22Rv1 (cell line): ENCODE results near the gene KLK1.

Experiments
- ZFX ChIP-seq: fragments of 450-650 bp; IDR thresholded peaks from 2 replicates; pipeline ENCODE4 v1.6.1; 2017; ENCODE audit warnings: antibody characterized with exemption, borderline replicate concordance
- TF ChIP-seq, protein P1 (sequence below): fragments of 450-650 bp; IDR thresholded peaks from 2 replicates; pipeline ENCODE4 v1.5.1; 2017; ENCODE audit warnings: mild to moderate bottlenecking

DNA sequence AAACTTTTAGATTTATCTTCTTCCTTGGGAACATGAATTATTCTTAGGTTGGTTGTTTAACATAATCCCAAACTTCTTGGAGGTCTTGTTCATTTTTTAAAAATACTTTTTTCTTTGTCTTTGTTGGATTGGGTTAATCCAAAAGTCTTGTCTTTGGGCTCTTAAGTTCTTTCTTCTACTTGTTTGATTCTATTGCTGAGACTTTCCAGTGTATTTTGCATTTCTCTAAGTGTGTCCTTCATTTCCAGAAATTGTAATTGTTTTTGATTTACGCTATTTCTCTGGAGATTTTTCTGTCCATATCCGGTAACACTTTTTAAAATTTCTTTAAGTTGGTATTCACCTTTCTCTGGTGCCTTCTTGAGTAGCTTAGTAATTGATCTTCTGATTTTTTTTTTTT lies 19.6 kb upstream of the KLK1 start:
- TF ChIP-seq, protein P1, sequence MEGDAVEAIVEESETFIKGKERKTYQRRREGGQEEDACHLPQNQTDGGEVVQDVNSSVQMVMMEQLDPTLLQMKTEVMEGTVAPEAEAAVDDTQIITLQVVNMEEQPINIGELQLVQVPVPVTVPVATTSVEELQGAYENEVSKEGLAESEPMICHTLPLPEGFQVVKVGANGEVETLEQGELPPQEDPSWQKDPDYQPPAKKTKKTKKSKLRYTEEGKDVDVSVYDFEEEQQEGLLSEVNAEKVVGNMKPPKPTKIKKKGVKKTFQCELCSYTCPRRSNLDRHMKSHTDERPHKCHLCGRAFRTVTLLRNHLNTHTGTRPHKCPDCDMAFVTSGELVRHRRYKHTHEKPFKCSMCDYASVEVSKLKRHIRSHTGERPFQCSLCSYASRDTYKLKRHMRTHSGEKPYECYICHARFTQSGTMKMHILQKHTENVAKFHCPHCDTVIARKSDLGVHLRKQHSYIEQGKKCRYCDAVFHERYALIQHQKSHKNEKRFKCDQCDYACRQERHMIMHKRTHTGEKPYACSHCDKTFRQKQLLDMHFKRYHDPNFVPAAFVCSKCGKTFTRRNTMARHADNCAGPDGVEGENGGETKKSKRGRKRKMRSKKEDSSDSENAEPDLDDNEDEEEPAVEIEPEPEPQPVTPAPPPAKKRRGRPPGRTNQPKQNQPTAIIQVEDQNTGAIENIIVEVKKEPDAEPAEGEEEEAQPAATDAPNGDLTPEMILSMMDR: no peak
- TF ChIP-seq ZFX: no peak
